ENCODE results near the gene ARHGAP10.

GRCh38 chr4:147981305-147981704, 249.4 kb downstream of the ARHGAP10 start:
- TF ChIP-seq CTCF (IDR thresholded peaks at IDR 0.05) (no peak), REST (IDR thresholded peaks at IDR 0.05; ENCODE audit: insufficient read depth in 1 of 2, low read depth in 2 of 2, low read length in 1 of 2) (no peak), SIN3A (IDR thresholded peaks at IDR 0.05; ENCODE audit: borderline replicate concordance, insufficient read depth, low read depth, low read length) (no peak)

All from Panc1 (cell line).